Measurements from ENCODE around the gene CNTLN. TPM values are rescaled to one million over a fixed set of nuclear protein-coding genes. Genes with fewer than 3 reads are reported as not detected.

The CNTLN gene
- total RNA-seq, 1 experiment from 2014 or later: 15.0 TPM

DNA sequence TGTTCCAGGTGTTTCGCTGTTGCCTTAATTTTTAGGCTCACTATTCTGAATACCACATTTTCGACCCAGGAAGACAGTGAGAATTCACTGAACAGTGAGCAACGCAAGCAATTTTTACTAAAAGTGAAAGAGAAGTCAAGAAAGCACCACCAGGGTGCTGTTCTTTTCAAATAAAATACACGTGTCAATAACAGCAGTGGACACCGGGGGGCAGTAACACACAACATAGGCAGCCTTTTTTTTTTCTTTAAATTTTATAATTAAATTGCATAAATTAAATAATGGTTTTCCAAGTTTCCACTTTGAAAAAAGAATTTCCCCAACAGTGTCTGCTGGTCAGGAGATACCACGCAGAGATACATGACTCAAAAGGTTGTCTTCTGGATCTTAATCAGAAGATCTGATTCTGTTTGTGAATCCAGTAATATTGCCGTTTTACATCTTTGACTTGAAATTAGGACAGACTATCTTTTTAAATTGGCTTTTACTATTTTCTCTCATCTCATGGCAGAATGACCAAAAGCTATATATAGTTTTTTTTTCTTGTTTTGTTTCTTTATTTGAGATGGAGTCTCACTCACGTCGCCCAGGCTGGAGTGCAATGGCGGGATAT lies 396.9 kb downstream of the CNTLN start:
- Histone ChIP-seq H3K9me3 (ENCODE audit: control insufficient read depth, low read depth, low read length) (no peaks in the 10 kb centered on the region), H2AFZ (ENCODE audit: low read length) (no peak overlapping the region), H3T11ph (ENCODE audit: low read length) (no peak overlapping the region), H2BK20ac (ENCODE audit: low read depth, low read length, poor library complexity, severe bottlenecking) (no peak overlapping the region), H3K27me3 (ENCODE audit: insufficient read depth, low read length) (no peaks in the 10 kb centered on the region), H4K5ac (ENCODE audit: insufficient read length, low read depth, low read length) (no peak overlapping the region), H3K23me2 (ENCODE audit: insufficient read length, low read depth, low read length, poor library complexity, severe bottlenecking) (no peaks in the 10 kb centered on the region), H2BK120ac (ENCODE audit: low read depth, low read length, poor library complexity, severe bottlenecking) (no peak overlapping the region), H4K91ac (ENCODE audit: insufficient read length, low read depth, low read length) (no peak overlapping the region), H3K27ac (ENCODE audit: insufficient read length, low read depth, low read length) (no peak overlapping the region), H3K79me2 (ENCODE audit: insufficient read depth, low read length) (no peaks in the 10 kb centered on the region), H3K23ac (ENCODE audit: insufficient read length, low read depth, low read length) (no peak overlapping the region), H3K79me1 (ENCODE audit: insufficient read depth, low read depth, low read length, poor library complexity, severe bottlenecking) (no peaks in the 10 kb centered on the region), H3K4me2 (ENCODE audit: insufficient read depth, insufficient read length, low read length) (no peak overlapping the region), H2AK5ac (ENCODE audit: insufficient read length, low read length) (no peak overlapping the region), H2BK12ac (ENCODE audit: insufficient read length, low read depth, low read length) (no peak overlapping the region), H3K4me1 (ENCODE audit: insufficient read depth, low read length) (no peaks in the 10 kb centered on the region), H4K20me1 (ENCODE audit: control insufficient read depth, insufficient read depth, insufficient read length) (no peaks in the 10 kb centered on the region), H3K14ac (ENCODE audit: insufficient read depth, low read length) (no peak overlapping the region), H3K18ac (ENCODE audit: insufficient read length, low read depth, low read length) (no peak overlapping the region), H4K8ac (replicated peaks; ENCODE audit: insufficient read length, low read depth, low read length) (no peak overlapping the region), H2BK5ac (ENCODE audit: insufficient read length, low read length) (no peak overlapping the region), H3K4ac (ENCODE audit: low read depth, low read length) (no peak overlapping the region), H2BK15ac (ENCODE audit: low read depth, low read length) (no peak overlapping the region), H3K9ac (ENCODE audit: extremely low read depth, insufficient read length, low read length) (no peak overlapping the region), H3K56ac (ENCODE audit: insufficient read length, low read depth, low read length) (no peak overlapping the region)
- TF ChIP-seq, protein P1, sequence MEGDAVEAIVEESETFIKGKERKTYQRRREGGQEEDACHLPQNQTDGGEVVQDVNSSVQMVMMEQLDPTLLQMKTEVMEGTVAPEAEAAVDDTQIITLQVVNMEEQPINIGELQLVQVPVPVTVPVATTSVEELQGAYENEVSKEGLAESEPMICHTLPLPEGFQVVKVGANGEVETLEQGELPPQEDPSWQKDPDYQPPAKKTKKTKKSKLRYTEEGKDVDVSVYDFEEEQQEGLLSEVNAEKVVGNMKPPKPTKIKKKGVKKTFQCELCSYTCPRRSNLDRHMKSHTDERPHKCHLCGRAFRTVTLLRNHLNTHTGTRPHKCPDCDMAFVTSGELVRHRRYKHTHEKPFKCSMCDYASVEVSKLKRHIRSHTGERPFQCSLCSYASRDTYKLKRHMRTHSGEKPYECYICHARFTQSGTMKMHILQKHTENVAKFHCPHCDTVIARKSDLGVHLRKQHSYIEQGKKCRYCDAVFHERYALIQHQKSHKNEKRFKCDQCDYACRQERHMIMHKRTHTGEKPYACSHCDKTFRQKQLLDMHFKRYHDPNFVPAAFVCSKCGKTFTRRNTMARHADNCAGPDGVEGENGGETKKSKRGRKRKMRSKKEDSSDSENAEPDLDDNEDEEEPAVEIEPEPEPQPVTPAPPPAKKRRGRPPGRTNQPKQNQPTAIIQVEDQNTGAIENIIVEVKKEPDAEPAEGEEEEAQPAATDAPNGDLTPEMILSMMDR (conservative IDR thresholded peaks at IDR 0.05): peak; percentile 93
- no peak for DNase-seq
- no CpG with 5 or more reads among the region's 10 CpGs for WGBS (ENCODE audit: extremely low coverage, insufficient read length, low lambda C conversion rate)
- no peak overlapping the region; a peak in 1 of 7 replicates for H3K27ac Mint-ChIP-seq
- H3K4me1 Mint-ChIP-seq: peaks cover 4 to 11% of the 10 kb centered on the region in 2 experiments
- no peak overlapping the region for H3K4me3 Mint-ChIP-seq
- H3K9me3 Mint-ChIP-seq: no peaks in the 10 kb centered on the region
- H3K36me3 Mint-ChIP-seq (ENCODE audit: insufficient read depth in 1 of 3, low read depth in 3 of 3): no peaks in the 10 kb centered on the region; a peak in 1 of 7 replicates
- H3K27me3 Mint-ChIP-seq (ENCODE audit: low read depth): peaks cover 3% of the 10 kb centered on the region; the same call in 1 of the 2 replicates
